Gastrocnemius medialis (tissue), 4 donors: ENCODE data around the gene UBL7. TPM values are rescaled to one million over a fixed set of nuclear protein-coding genes. Genes with fewer than 3 reads are reported as not detected.

Experiments
- ATAC-seq, 2 donors: fragments of 150-250 bp; one replicate each; pipeline ENCODE4 v1.9.1; 2016
- DNase-seq, 2 donors: peaks; one replicate each; pipeline ENCODE4 v3.0.0-alpha.2; 2019
- H3K27ac ChIP-seq, 4 donors: fragments of 200-600 bp; sonication (generic); 1 replicate in 1 of 4; 2 replicates in 3 of 4; pipeline ENCODE4 v1.5.1; 2016 to 2018; ENCODE audit warnings: mild to moderate bottlenecking in 2 of 4, moderate library complexity in 1 of 4
- H3K27me3 ChIP-seq, 3 donors: fragments of 200-600 bp; sonication (generic) in 2 of 3; 1 replicate in 1 of 3; 2 replicates in 2 of 3; pipeline versions ENCODE4 v1.5.1 to v1.6.0; 2016 to 2019; ENCODE audit warnings: mild to moderate bottlenecking in 1 of 3, moderate library complexity in 1 of 3
- H3K36me3 ChIP-seq, 2 donors: fragments of 200-600 bp; sonication (generic) in 1 of 2; one replicate each; pipeline ENCODE4 v1.5.1; 2017 to 2018
- H3K4me1 ChIP-seq, 2 donors: fragments of 200-600 bp; sonication (generic) in 1 of 2; one replicate each; pipeline ENCODE4 v1.5.1; 2016 to 2017; ENCODE audit warnings: mild to moderate bottlenecking in 2 of 2
- H3K4me3 ChIP-seq, 4 donors: fragments of 200-600 bp; sonication (generic) in 3 of 4; 1 replicate in 1 of 4; 2 replicates in 3 of 4; pipeline ENCODE4 v1.5.1; 2016 to 2019; ENCODE audit warnings: mild to moderate bottlenecking in 2 of 4
- H3K9me3 ChIP-seq, 3 donors: fragments of 200-600 bp; sonication (generic) in 2 of 3; 1 replicate in 1 of 3; 2 replicates in 2 of 3; pipeline ENCODE4 v1.5.1; 2016 to 2019
- CTCF ChIP-seq, 5 experiments: fragments of 450-650 bp in 3 of 5; fragments of 200-600 bp in 2 of 5; sonication (generic) in 2 of 5; IDR thresholded peaks in 4 of 5; conservative IDR thresholded peaks in 1 of 5; 1 replicate in 4 of 5; 2 replicates in 1 of 5; pipeline ENCODE4 v1.5.1; 2016 to 2019; ENCODE audit warnings: antibody characterized with exemption in 5 of 5, mild to moderate bottlenecking in 3 of 5, moderate library complexity in 3 of 5
- POLR2A ChIP-seq, 2 donors: fragments of 450-650 bp; IDR thresholded peaks; one replicate each; pipeline ENCODE4 v1.6.1; 2017; ENCODE audit warnings: antibody characterized with exemption in 2 of 2, mild to moderate bottlenecking in 2 of 2, moderate library complexity in 2 of 2
- in situ Hi-C, 4 donors: fragments of 200-750 bp; cut with MboI; loops; one replicate each; pipeline versions ENCODE4 v1.15.0 to v1.8.0; 2017; ENCODE audit warnings: low sequenced_read_pairs in 4 of 4
- intact Hi-C: fragments of 100-400 bp; cut with DNase I; formaldehyde crosslinking; loops from one replicate; pipeline ENCODE4 v1.15.1; 2023; ENCODE audit warnings: low total_unique reads
- total RNA-seq, 4 donors: library from RNA; depleted of rRNA; stranded (reverse); fragments of >200 nt; gene quantifications; one replicate each; pipeline versions ENCODE4 v1.1.0 to v1.2.3, GENCODE V29; 2016

Gene UBL7
- total RNA-seq, 4 donors from 2014 or later, result 66.4 to 139 (median 83.2) TPM

GRCh38 chr15:74466570-74466969, 5.6 kb upstream of the UBL7 start:
- Histone ChIP-seq H3K4me3 (no peak overlapping the region), H3K36me3 (no peaks in the 10 kb centered on the region), H3K27me3 (no peaks in the 10 kb centered on the region), H3K4me1 (peaks cover 20 to 25% of the 10 kb centered on the region in 2 donors), H3K9me3 (no peaks in the 10 kb centered on the region), H3K27ac (no peak overlapping the region)
- intact Hi-C loops (loop anchor here (10.0 kb wide), 1 partner anchor 472 kb away; the partner anchor contains the start of genes PML and STOML1), in situ Hi-C loops (loop anchor here in 1 of 4 donors (25.0 kb wide), 2 partner anchors 146 to 479 kb away; partner anchors contain the start of genes CLK3, PML and STOML1)
- no peak for ATAC-seq
- TF ChIP-seq CTCF (IDR thresholded peaks at IDR 0.05 in 4 of 5, conservative IDR thresholded peaks at IDR 0.05 in 1 of 5) (no peak), POLR2A (IDR thresholded peaks at IDR 0.05) (no peak)
- DNase-seq, result no peak

GRCh38 chr15:74464897-74465296, 3.9 kb upstream of the UBL7 start:
- no peak for TF ChIP-seq CTCF (IDR thresholded peaks at IDR 0.05 in 4 of 5, conservative IDR thresholded peaks at IDR 0.05 in 1 of 5)
- TF ChIP-seq POLR2A (IDR thresholded peaks at IDR 0.05), result no peak
- Histone ChIP-seq H3K4me1 (peaks cover 22 to 25% of the 10 kb centered on the region in 2 donors), H3K36me3 (no peaks in the 10 kb centered on the region), H3K9me3 (no peaks in the 10 kb centered on the region), H3K27ac (peak overlapping the region in 2 of 4 donors; percentile 11 to 20), H3K4me3 (no peak overlapping the region), H3K27me3 (no peaks in the 10 kb centered on the region)
- intact Hi-C loops (loop anchor here (5.0 to 10.0 kb wide), 2 partner anchors 152 to 470 kb away; partner anchors contain the start of genes CLK3, PML and STOML1), in situ Hi-C loops (loop anchor here in 1 of 4 donors (25.0 kb wide), 2 partner anchors 147 to 478 kb away; partner anchors contain the start of genes CLK3, PML and STOML1)
- DNase-seq, result no peak
- ATAC-seq, result no peak

GRCh38 chr15:74464216-74464615, 3.3 kb upstream of the UBL7 start:
- TF ChIP-seq POLR2A (IDR thresholded peaks at IDR 0.05), result no peak
- no peak for TF ChIP-seq CTCF (IDR thresholded peaks at IDR 0.05 in 4 of 5, conservative IDR thresholded peaks at IDR 0.05 in 1 of 5)
- in situ Hi-C loops (loop anchor here in 1 of 4 donors (25.0 kb wide), 2 partner anchors 148 to 477 kb away; partner anchors contain the start of genes CLK3, PML and STOML1), intact Hi-C loops (loop anchor here (5.0 to 10.0 kb wide), 2 partner anchors 153 to 469 kb away; partner anchors contain the start of genes CLK3, PML and STOML1)
- Histone ChIP-seq H3K27me3 (no peaks in the 10 kb centered on the region), H3K36me3 (no peaks in the 10 kb centered on the region), H3K9me3 (no peaks in the 10 kb centered on the region), H3K4me3 (no peak overlapping the region), H3K4me1 (peaks cover 22 to 24% of the 10 kb centered on the region in 2 donors), H3K27ac (peak overlapping the region in 1 of 4 donors; percentile 20)
- ATAC-seq (no peak), DNase-seq (no peak)

GRCh38 chr15:74463634-74464033, 2.7 kb upstream of the UBL7 start:
- Histone ChIP-seq H3K27me3 (no peaks in the 10 kb centered on the region), H3K27ac (peak overlapping the region; percentile 87 to 99 (median 92)), H3K9me3 (no peaks in the 10 kb centered on the region), H3K4me3 (no peak overlapping the region), H3K4me1 (peaks cover 22 to 24% of the 10 kb centered on the region in 2 donors), H3K36me3 (peaks cover 0 to 2% of the 10 kb centered on the region in 2 donors)
- no peak for ATAC-seq
- intact Hi-C loops, result loop anchor here (5.0 to 10.0 kb wide), 2 partner anchors 154 to 469 kb away; partner anchors contain the start of genes CLK3, PML and STOML1
- TF ChIP-seq POLR2A (IDR thresholded peaks at IDR 0.05) (no peak), CTCF (IDR thresholded peaks at IDR 0.05 in 4 of 5, conservative IDR thresholded peaks at IDR 0.05 in 1 of 5) (no peak)
- in situ Hi-C loops, result loop anchor here in 1 of 4 donors (25.0 kb wide), 2 partner anchors 149 to 476 kb away; partner anchors contain the start of genes CLK3, PML and STOML1
- DNase-seq, result no peak
